SK-N-SH treated with all-trans-retinoic acid at 6 μM for 48 hours (cell line): Measurements from ENCODE around the gene GKN1.
A peak's percentile ranks its signal among the peaks of the same experiment; 100 is the strongest.

ENCODE experiments used
- ATAC-seq: fragments of 200-7000 bp; cut with Tn5 transposase; 3 replicates; pipeline ENCODE4 v1.9.1; 2020; ENCODE audit warnings: mild to moderate bottlenecking, moderate library complexity
- CREB5 ChIP-seq: fragments of 250-450 bp; sonication (Bioruptor Pico); IDR thresholded peaks from 2 replicates; pipeline ENCODE4 v1.5.1; 2020; ENCODE audit warnings: low read depth, mild to moderate bottlenecking, moderate library complexity
- CSDC2 ChIP-seq: fragments of 250-450 bp; sonication (Bioruptor Pico); IDR thresholded peaks from 2 replicates; pipeline ENCODE4 v1.5.0; 2020; ENCODE audit warnings: mild to moderate bottlenecking, moderate library complexity
- ESRRG ChIP-seq: fragments of 250-450 bp; sonication (Bioruptor Pico); IDR thresholded peaks from 2 replicates; pipeline ENCODE4 v1.6.1; 2021; ENCODE audit warnings: mild to moderate bottlenecking
- GLIS3 ChIP-seq: fragments of 250-450 bp; sonication (Bioruptor Pico); IDR thresholded peaks from 2 replicates; pipeline ENCODE4 v1.5.0; 2020; ENCODE audit warnings: mild to moderate bottlenecking, moderate library complexity
- OSR1 ChIP-seq: fragments of 250-450 bp; sonication (Bioruptor Pico); IDR thresholded peaks from 2 replicates; pipeline ENCODE4 v1.8.0; 2022; ENCODE audit warnings: moderate library complexity, mild to moderate bottlenecking, inconsistent platforms
- RARB ChIP-seq: fragments of 250-450 bp; sonication (Bioruptor Pico); IDR thresholded peaks from 2 replicates; pipeline ENCODE4 v1.8.0; 2021; ENCODE audit warnings: mild to moderate bottlenecking, moderate library complexity
- SNAI2 ChIP-seq: fragments of 250-450 bp; sonication (Bioruptor Pico); IDR thresholded peaks from 2 replicates; pipeline ENCODE4 v1.5.0; 2020; ENCODE audit warnings: mild to moderate bottlenecking, moderate library complexity
- TCF4 ChIP-seq: fragments of 250-450 bp; sonication (Bioruptor Pico); IDR thresholded peaks from 2 replicates; pipeline ENCODE4 v1.8.0; 2021; ENCODE audit warnings: mild to moderate bottlenecking, moderate library complexity, borderline replicate concordance
- TOX ChIP-seq: fragments of 250-450 bp; sonication (Bioruptor Pico); IDR thresholded peaks from 2 replicates; pipeline ENCODE4 v1.8.0; 2021; ENCODE audit warnings: mild to moderate bottlenecking, moderate library complexity, borderline replicate concordance
- ZC3H10 ChIP-seq: fragments of 250-450 bp; sonication (Bioruptor Pico); IDR thresholded peaks from 2 replicates; pipeline ENCODE4 v1.5.1; 2021; ENCODE audit warnings: mild to moderate bottlenecking, moderate library complexity
- ZFP3 ChIP-seq: fragments of 250-450 bp; sonication (Bioruptor Pico); IDR thresholded peaks from 2 replicates; pipeline ENCODE4 v1.5.0; 2020; ENCODE audit warnings: mild to moderate bottlenecking, moderate library complexity
- ZFP30 ChIP-seq: fragments of 450-650 bp; formaldehyde crosslinking; IDR thresholded peaks from 2 replicates; pipeline ENCODE4 v1.5.0; 2022; ENCODE audit warnings: mild to moderate bottlenecking, moderate library complexity
- ZNF565 ChIP-seq: fragments of 450-650 bp; formaldehyde crosslinking; conservative IDR thresholded peaks from 2 replicates; pipeline ENCODE4 v1.5.0; 2020; ENCODE audit warnings: low read depth, mild to moderate bottlenecking, moderate library complexity
- TF ChIP-seq, protein P1 (sequence below): fragments of 250-450 bp; sonication (Bioruptor Pico); IDR thresholded peaks from 2 replicates; pipeline ENCODE4 v1.8.0; 2021; ENCODE audit warnings: low read depth, mild to moderate bottlenecking, moderate library complexity, borderline replicate concordance
- TF ChIP-seq, protein P2 (sequence below): fragments of 250-450 bp; sonication (Bioruptor Pico); IDR thresholded peaks from 2 replicates; pipeline ENCODE4 v1.5.0; 2020; ENCODE audit warnings: mild to moderate bottlenecking, moderate library complexity
- TF ChIP-seq, protein P3 (sequence below): fragments of 250-450 bp; sonication (Bioruptor Pico); IDR thresholded peaks from 2 replicates; pipeline ENCODE4 v1.5.1; 2021; ENCODE audit warnings: mild to moderate bottlenecking, moderate library complexity
- TF ChIP-seq, protein P4 (sequence below): fragments of 250-450 bp; sonication (Bioruptor Pico); IDR thresholded peaks from 2 replicates; pipeline ENCODE4 v1.8.0; 2020; ENCODE audit warnings: mild to moderate bottlenecking, moderate library complexity, borderline replicate concordance

The GKN1 gene

GRCh38 chr2:68926796-68927195, 47.6 kb upstream of the GKN1 start:
- ATAC-seq, result 0 out of 3 replicates have a peak, but pooled peaks have one; percentile 23

DNA sequence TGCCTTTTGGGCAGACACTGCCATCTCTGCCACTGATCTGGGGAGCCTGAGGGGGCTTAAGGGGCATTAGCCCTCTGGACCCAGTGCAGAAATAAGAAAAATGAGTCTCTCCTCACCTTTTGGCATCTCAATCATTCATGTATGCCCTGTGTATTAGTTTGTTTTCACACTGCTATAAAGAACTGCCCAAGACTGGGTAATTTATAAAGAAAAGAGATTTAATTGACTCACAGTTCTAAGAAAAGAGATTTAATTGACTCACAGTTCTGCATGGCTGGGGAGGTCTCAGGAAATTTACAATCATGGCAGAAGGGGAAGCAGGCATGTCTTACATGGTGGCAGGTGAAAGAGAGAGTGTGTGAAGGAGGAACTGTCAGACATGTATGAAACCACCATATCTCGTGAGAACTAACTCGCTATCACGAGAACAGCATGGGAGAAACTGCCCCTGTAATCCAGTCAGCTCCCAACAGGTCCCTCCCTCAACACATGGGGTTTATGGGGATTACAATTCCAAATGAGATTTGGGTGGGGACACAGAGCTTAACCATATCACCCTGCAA, 43.2 kb upstream of the GKN1 start:
- ATAC-seq, result no peak
- TF ChIP-seq SNAI2 (CRISPR knock-in tag), result no peak
- TF ChIP-seq RARB (CRISPR knock-in tag), result no peak
- no peak for TF ChIP-seq ZFP30 (CRISPR knock-in tag)
- TF ChIP-seq, protein P1, sequence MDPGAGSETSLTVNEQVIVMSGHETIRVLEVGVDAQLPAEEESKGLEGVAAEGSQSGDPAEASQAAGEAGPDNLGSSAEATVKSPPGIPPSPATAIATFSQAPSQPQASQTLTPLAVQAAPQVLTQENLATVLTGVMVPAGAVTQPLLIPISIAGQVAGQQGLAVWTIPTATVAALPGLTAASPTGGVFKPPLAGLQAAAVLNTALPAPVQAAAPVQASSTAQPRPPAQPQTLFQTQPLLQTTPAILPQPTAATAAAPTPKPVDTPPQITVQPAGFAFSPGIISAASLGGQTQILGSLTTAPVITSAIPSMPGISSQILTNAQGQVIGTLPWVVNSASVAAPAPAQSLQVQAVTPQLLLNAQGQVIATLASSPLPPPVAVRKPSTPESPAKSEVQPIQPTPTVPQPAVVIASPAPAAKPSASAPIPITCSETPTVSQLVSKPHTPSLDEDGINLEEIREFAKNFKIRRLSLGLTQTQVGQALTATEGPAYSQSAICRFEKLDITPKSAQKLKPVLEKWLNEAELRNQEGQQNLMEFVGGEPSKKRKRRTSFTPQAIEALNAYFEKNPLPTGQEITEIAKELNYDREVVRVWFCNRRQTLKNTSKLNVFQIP (CRISPR knock-in tag), result no peak
- no peak for TF ChIP-seq TOX (CRISPR knock-in tag)
- TF ChIP-seq ESRRG (CRISPR knock-in tag), result no peak
- TF ChIP-seq, protein P2, sequence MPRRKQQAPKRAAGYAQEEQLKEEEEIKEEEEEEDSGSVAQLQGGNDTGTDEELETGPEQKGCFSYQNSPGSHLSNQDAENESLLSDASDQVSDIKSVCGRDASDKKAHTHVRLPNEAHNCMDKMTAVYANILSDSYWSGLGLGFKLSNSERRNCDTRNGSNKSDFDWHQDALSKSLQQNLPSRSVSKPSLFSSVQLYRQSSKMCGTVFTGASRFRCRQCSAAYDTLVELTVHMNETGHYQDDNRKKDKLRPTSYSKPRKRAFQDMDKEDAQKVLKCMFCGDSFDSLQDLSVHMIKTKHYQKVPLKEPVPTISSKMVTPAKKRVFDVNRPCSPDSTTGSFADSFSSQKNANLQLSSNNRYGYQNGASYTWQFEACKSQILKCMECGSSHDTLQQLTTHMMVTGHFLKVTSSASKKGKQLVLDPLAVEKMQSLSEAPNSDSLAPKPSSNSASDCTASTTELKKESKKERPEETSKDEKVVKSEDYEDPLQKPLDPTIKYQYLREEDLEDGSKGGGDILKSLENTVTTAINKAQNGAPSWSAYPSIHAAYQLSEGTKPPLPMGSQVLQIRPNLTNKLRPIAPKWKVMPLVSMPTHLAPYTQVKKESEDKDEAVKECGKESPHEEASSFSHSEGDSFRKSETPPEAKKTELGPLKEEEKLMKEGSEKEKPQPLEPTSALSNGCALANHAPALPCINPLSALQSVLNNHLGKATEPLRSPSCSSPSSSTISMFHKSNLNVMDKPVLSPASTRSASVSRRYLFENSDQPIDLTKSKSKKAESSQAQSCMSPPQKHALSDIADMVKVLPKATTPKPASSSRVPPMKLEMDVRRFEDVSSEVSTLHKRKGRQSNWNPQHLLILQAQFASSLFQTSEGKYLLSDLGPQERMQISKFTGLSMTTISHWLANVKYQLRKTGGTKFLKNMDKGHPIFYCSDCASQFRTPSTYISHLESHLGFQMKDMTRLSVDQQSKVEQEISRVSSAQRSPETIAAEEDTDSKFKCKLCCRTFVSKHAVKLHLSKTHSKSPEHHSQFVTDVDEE (CRISPR knock-in tag), result no peak
- TF ChIP-seq, protein P3, sequence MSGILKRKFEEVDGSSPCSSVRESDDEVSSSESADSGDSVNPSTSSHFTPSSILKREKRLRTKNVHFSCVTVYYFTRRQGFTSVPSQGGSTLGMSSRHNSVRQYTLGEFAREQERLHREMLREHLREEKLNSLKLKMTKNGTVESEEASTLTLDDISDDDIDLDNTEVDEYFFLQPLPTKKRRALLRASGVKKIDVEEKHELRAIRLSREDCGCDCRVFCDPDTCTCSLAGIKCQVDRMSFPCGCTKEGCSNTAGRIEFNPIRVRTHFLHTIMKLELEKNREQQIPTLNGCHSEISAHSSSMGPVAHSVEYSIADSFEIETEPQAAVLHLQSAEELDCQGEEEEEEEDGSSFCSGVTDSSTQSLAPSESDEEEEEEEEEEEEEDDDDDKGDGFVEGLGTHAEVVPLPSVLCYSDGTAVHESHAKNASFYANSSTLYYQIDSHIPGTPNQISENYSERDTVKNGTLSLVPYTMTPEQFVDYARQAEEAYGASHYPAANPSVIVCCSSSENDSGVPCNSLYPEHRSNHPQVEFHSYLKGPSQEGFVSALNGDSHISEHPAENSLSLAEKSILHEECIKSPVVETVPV (CRISPR knock-in tag), result no peak
- TF ChIP-seq CREB5 (CRISPR knock-in tag), result no peak
- no peak for TF ChIP-seq OSR1 (CRISPR knock-in tag)
- no peak for TF ChIP-seq CSDC2 (CRISPR knock-in tag)

More at GRCh38 chr2:68926796-68927195, 47.6 kb upstream of the GKN1 start:
- TF ChIP-seq GLIS3 (no peak), CSDC2 (CRISPR knock-in tag) (no peak), ZFP3 (CRISPR knock-in tag) (no peak), CREB5 (CRISPR knock-in tag) (no peak)
- TF ChIP-seq, protein P4, sequence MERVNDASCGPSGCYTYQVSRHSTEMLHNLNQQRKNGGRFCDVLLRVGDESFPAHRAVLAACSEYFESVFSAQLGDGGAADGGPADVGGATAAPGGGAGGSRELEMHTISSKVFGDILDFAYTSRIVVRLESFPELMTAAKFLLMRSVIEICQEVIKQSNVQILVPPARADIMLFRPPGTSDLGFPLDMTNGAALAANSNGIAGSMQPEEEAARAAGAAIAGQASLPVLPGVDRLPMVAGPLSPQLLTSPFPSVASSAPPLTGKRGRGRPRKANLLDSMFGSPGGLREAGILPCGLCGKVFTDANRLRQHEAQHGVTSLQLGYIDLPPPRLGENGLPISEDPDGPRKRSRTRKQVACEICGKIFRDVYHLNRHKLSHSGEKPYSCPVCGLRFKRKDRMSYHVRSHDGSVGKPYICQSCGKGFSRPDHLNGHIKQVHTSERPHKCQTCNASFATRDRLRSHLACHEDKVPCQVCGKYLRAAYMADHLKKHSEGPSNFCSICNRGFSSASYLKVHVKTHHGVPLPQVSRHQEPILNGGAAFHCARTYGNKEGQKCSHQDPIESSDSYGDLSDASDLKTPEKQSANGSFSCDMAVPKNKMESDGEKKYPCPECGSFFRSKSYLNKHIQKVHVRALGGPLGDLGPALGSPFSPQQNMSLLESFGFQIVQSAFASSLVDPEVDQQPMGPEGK (CRISPR knock-in tag), result no peak
- TF ChIP-seq, protein P2 (CRISPR knock-in tag), result no peak

DNA sequence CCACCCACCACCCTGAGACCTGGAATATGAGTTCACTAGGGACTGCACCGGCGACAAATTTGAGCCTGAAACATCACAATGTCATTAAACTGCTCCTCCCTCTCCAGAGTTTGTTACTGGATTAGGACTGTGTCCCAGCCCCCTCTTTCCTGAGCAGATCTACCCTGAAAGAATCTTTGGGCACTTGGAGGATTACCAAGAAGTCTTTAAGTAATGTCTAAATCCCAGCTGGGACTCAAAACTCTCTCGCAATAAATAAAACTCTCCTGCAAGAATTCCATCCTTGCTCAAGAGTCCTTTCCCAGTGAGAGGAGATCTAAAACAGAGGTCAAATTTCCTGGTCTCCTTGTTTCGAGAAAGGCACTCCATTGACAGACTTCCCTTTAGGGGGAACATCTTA, 42.6 kb upstream of the GKN1 start:
- no peak for ATAC-seq
- TF ChIP-seq ZNF565 (no peak), RARB (CRISPR knock-in tag) (no peak), SNAI2 (CRISPR knock-in tag) (no peak), ZFP3 (CRISPR knock-in tag) (no peak), ZC3H10 (CRISPR knock-in tag) (no peak), TCF4 (CRISPR knock-in tag) (no peak), CSDC2 (CRISPR knock-in tag) (no peak), GLIS3 (no peak)
- TF ChIP-seq, protein P3 (CRISPR knock-in tag), result no peak
- TF ChIP-seq, protein P1 (CRISPR knock-in tag), result no peak
